GM13976 (cell line): ENCODE measurements around the gene ATOH1.

Source experiments
- DNase-seq: peaks from one replicate; pipeline ENCODE4 v3.0.0; 2012; ENCODE audit warnings: low spot score
- CTCF ChIP-seq: IDR thresholded peaks from 2 replicates; pipeline ENCODE4 v1.5.1; 2012; ENCODE audit warnings: borderline replicate concordance, mild to moderate bottlenecking; ENCODE audit not compliant: insufficient read depth; ENCODE audit errors: extremely low read depth, missing control alignments, control extremely low read depth
- in situ Hi-C: fragments of 300-500 bp; cut with MboI; formaldehyde crosslinking; loops from one replicate; pipeline ENCODE4 v1.12.0; 2022; ENCODE audit warnings: low sequenced_read_pairs, mixed read lengths, inconsistent platforms; ENCODE audit not compliant: unreplicated experiment

ATOH1 gene

GRCh38 chr4:93843772-93844171 is 15.2 kb downstream of the ATOH1 start:
- in situ Hi-C loops, result no loop called here
- DNase-seq, result no peak
- TF ChIP-seq CTCF, result no peak

- no peak for TF ChIP-seq CTCF
- no peak for DNase-seq
- in situ Hi-C loops, result no loop called here
These were observed 24.1 kb downstream of the ATOH1 start for GRCh38 chr4:93852680-93853079.

- in situ Hi-C loops, result no loop called here
- no peak for DNase-seq
- no peak for TF ChIP-seq CTCF
These were observed 27.4 kb downstream of the ATOH1 start for GRCh38 chr4:93855926-93856325.

GRCh38 chr4:93865650-93866049 is 37.1 kb downstream of the ATOH1 start:
- DNase-seq, result no peak
- in situ Hi-C loops, result no loop called here
- no peak for TF ChIP-seq CTCF

GRCh38 chr4:93867416-93868001 is 39.0 kb downstream of the ATOH1 start:
- no peak for DNase-seq
- in situ Hi-C loops, result no loop called here
- TF ChIP-seq CTCF, result no peak

- in situ Hi-C loops, result no loop called here
- DNase-seq, result no peak
- no peak for TF ChIP-seq CTCF
These were observed 42.4 kb downstream of the ATOH1 start for GRCh38 chr4:93870876-93871458.

- no peak for TF ChIP-seq CTCF
- in situ Hi-C loops, result no loop called here
- no peak for DNase-seq
These were observed 48.2 kb downstream of the ATOH1 start for GRCh38 chr4:93876754-93877153.
